NB4 (cell line): ENCODE results near the gene NUP107.

Source experiments
- POLR2A ChIP-seq: IDR thresholded peaks from 2 replicates; pipeline ENCODE4 v1.6.1; 2011; ENCODE audit warnings: mild to moderate bottlenecking; ENCODE audit not compliant: insufficient read length; ENCODE audit errors: extremely low read depth
- TF ChIP-seq, protein P1 (sequence below): IDR thresholded peaks from one replicate; pipeline ENCODE4 v1.5.1; 2012; ENCODE audit warnings: low read depth, low read length

DNA sequence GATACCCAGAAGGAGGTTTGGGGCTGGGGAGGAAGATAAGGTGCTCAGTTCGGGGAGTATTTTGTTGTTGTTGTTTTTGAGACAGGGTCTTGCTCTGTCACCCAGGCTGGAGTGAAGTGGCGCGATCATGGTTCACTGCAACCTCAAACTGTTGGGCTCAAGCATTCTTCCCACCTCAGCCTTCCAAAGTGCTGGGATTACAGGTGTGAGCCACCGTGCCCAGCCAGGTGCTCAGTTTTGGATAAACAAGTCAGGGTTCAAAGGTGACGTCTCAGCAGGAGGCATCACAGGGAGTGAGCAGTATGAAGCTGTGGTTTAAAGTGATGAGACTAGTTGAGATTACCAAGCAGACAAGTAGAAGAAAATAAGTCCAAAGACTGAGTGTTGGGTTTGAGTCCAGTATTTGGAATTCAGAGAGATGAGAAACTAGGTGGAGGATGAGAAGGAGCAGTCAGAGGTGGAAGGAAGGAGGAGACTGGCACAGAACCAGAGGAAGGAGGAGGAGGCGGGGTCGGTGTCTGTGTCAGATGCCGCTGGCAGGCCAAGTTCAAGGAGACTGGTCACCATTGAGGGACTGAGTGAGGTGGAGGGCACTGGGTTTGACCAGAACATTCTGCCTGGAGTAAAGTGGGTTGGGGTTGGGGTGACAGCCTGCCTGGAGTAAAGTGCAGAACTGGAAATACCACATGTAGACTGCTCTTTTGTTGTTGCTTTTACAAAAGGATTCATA, 75.3 kb downstream of the NUP107 start:
- TF ChIP-seq, protein P1, sequence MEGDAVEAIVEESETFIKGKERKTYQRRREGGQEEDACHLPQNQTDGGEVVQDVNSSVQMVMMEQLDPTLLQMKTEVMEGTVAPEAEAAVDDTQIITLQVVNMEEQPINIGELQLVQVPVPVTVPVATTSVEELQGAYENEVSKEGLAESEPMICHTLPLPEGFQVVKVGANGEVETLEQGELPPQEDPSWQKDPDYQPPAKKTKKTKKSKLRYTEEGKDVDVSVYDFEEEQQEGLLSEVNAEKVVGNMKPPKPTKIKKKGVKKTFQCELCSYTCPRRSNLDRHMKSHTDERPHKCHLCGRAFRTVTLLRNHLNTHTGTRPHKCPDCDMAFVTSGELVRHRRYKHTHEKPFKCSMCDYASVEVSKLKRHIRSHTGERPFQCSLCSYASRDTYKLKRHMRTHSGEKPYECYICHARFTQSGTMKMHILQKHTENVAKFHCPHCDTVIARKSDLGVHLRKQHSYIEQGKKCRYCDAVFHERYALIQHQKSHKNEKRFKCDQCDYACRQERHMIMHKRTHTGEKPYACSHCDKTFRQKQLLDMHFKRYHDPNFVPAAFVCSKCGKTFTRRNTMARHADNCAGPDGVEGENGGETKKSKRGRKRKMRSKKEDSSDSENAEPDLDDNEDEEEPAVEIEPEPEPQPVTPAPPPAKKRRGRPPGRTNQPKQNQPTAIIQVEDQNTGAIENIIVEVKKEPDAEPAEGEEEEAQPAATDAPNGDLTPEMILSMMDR, result no peak
- TF ChIP-seq POLR2A, result no peak
